Measurements from ENCODE around the gene FOLR1.

FOLR1 gene

DNA sequence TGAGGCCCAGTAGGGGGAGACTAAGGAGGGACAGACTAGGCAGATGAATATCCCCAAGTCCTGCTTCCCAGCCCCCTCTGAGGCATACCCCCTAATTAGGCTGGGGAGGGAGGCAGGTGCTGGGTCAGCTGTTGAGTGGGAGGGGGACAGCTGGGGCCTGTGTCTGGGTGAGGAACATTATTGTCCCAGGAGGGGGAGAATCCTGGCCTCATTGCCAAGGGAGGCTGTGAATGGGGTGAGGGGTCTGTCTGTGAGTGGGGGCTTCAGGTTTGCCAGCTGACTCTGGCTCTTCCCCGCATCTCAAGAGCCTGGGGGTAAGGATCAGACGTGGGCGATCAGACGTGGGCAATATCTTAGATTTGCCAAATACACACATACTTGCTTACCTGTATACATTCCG, 34.8 kb downstream of the FOLR1 start:
- Mint-ChIP-seq H3K4me1 (ENCODE audit: low read depth) (peaks cover 18% of the 10 kb centered on the region), H3K9me3 (no peaks in the 10 kb centered on the region), H3K4me3 (no peak overlapping the region), H3K27me3 (no peaks in the 10 kb centered on the region), H3K36me3 (ENCODE audit: low read depth) (peaks cover 15% of the 10 kb centered on the region), H3K27ac (no peak overlapping the region)

DNA sequence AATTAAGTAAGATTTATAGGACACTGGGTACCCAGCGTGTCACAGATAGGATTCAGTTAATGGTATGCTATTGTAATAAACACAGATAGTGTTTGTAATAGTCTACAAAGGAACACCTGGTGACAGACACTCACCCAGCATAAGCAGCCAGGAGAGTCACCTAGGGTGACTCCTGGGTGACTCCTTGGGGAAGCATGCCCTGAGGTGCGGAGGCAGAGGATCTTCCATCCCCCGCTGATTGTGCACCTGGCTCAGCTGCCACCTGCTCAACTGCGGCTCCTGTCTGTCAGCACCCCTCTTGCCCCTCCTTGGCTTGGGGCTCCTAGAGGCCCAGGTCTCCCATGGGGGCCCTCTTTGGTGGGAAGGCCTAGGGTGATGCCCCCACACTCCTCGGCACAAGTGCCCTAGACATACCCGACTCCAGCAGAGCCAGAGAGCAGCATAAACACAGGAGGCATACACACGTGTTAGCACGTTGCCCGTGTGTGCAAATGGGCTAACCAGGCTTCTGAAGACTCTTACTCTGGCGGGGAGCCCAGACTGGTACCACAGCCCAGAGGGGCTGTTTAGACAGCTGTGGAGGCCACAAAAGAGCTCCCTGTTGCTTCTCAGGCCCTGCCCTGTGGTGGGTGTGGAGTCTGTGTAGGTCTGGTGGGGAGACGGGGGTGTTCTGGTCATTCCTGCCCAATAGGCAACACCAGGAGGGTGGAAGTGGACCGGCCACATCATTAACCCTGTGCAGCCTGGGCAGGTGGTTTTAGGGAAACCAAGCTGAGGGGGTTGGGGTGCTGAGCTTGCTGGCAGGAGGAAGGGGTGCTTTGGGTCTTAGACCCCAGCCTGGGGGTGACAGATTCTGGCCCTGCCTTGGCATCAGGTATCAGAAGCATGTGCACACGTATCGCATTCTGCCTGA, 35.6 kb downstream of the FOLR1 start:
- Mint-ChIP-seq H3K4me3 (no peak overlapping the region), H3K27ac (no peak overlapping the region), H3K36me3 (ENCODE audit: low read depth) (peaks cover 19% of the 10 kb centered on the region), H3K27me3 (no peaks in the 10 kb centered on the region), H3K4me1 (ENCODE audit: low read depth) (peaks cover 11% of the 10 kb centered on the region), H3K9me3 (no peaks in the 10 kb centered on the region)

- Mint-ChIP-seq H3K4me3 (no peak overlapping the region), H3K36me3 (ENCODE audit: low read depth) (peaks cover 23% of the 10 kb centered on the region), H3K27ac (no peak overlapping the region), H3K27me3 (no peaks in the 10 kb centered on the region), H3K4me1 (ENCODE audit: low read depth) (peaks cover 7% of the 10 kb centered on the region), H3K9me3 (no peaks in the 10 kb centered on the region)
Observed at GRCh38 chr11:72228229-72228843, 36.4 kb downstream of the FOLR1 start.

DNA sequence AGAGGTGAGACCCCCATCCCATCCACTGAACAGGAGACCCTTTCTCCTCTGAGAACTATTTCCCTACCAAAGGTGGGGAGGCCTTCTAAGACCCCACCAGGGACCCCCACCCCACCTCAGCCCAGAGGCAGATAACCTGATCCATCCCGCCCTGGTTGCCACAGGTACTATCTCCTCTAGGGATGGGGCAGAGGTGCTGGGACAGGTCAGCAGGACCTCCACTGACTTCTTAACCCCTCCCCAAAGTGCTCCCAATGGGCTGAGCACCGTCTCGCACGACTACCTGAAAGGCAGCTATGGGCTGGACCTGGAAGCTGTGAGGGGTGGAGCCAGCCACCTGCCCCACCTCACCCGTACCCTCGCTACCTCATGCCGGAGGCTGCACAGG, 36.9 kb downstream of the FOLR1 start:
- Mint-ChIP-seq H3K4me3 (no peak overlapping the region), H3K4me1 (ENCODE audit: low read depth) (peaks cover 7% of the 10 kb centered on the region), H3K9me3 (no peaks in the 10 kb centered on the region), H3K27ac (no peak overlapping the region), H3K27me3 (no peaks in the 10 kb centered on the region), H3K36me3 (ENCODE audit: low read depth) (peaks cover 28% of the 10 kb centered on the region)

DNA sequence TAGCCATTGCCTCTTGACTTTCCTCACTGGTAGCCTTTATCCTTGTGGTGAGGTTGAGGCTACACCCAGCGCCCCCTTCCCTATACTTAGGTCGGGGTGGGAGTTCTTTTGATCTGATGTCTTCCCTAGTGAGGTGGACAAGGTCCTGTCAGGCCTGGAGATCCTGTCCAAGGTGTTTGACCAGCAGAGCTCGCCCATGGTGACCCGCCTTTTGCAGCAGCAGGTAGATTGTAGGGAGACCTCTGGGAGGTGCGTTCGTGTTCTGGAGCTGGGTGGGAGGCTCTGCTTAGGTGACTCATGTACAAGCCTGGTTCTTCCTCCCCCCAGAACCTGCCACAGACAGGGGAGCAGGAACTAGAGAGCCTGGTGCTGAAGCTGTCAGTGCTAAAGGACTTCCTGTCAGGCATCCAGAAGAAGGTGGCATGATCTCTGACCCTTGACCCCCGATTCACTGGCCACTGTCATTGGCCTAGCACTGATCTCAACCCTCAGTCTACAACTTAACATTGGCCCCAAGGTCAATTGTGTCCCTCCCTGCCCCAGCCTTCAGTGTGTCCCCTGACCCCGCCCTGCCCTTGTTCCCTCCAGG, 37.5 kb downstream of the FOLR1 start:
- H3K4me3 Mint-ChIP-seq = no peak overlapping the region
- H3K27me3 Mint-ChIP-seq = no peaks in the 10 kb centered on the region
- peaks cover 11% of the 10 kb centered on the region for H3K4me1 Mint-ChIP-seq (ENCODE audit: low read depth)
- H3K27ac Mint-ChIP-seq = no peak overlapping the region
- H3K36me3 Mint-ChIP-seq (ENCODE audit: low read depth) = peaks cover 31% of the 10 kb centered on the region
- H3K9me3 Mint-ChIP-seq = no peaks in the 10 kb centered on the region

GRCh38 chr11:72229925-72230763, 38.2 kb downstream of the FOLR1 start:
- no peaks in the 10 kb centered on the region for H3K27me3 Mint-ChIP-seq
- H3K4me1 Mint-ChIP-seq (ENCODE audit: low read depth) = peaks cover 12% of the 10 kb centered on the region
- H3K4me3 Mint-ChIP-seq = no peak overlapping the region
- peaks cover 33% of the 10 kb centered on the region for H3K36me3 Mint-ChIP-seq (ENCODE audit: low read depth)
- no peak overlapping the region for H3K27ac Mint-ChIP-seq
- no peaks in the 10 kb centered on the region for H3K9me3 Mint-ChIP-seq

GRCh38 chr11:72230764-72231365, 38.9 kb downstream of the FOLR1 start:
- Mint-ChIP-seq H3K27ac (no peak overlapping the region), H3K4me3 (no peak overlapping the region), H3K4me1 (ENCODE audit: low read depth) (peaks cover 6% of the 10 kb centered on the region), H3K27me3 (no peaks in the 10 kb centered on the region), H3K9me3 (no peaks in the 10 kb centered on the region), H3K36me3 (ENCODE audit: low read depth) (peaks cover 33% of the 10 kb centered on the region)

- Mint-ChIP-seq H3K9me3 (no peaks in the 10 kb centered on the region), H3K36me3 (ENCODE audit: low read depth) (peaks cover 33% of the 10 kb centered on the region), H3K27me3 (no peaks in the 10 kb centered on the region), H3K4me1 (ENCODE audit: low read depth) (peaks cover 6% of the 10 kb centered on the region), H3K27ac (no peak overlapping the region), H3K4me3 (no peak overlapping the region)
Observed at GRCh38 chr11:72231396-72232259, 39.7 kb downstream of the FOLR1 start.

DNA sequence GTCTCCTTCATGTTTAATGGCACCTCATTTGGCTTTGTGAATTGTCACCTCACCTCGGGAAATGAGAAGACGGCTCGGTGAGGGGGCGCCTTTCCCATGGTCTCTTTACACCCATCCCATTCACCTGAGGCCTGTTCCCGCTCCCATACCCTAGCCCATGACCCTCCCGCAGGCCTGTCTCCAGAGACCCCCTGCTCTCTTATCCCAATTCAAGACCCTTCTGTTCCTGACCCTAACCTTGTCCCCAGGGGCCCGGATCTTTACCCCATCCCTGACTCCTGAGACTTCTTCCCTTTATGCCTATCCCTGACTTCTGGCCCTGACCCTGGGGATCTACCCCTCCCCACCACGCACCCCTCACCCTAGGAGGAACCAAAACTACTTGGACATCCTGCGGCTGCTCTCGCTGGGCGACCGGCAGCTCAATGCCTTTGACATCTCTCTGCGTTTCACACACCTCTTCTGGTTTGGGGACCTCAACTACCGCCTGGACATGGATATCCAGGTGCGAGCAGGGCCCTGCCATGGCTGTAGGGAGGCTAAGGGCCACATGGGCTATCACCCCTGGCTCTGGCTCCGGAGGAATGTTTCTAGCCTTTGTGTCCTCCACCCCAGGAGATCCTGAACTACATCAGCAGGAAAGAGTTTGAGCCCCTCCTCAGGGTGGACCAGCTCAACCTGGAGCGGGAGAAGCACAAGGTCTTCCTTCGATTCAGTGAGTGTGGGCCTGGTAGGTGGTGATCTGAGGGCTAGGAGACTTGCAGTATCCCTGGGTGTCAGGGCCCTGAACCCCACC, 40.5 kb downstream of the FOLR1 start:
- H3K9me3 Mint-ChIP-seq = no peaks in the 10 kb centered on the region
- H3K27me3 Mint-ChIP-seq = no peaks in the 10 kb centered on the region
- H3K4me3 Mint-ChIP-seq = no peak overlapping the region
- peaks cover 6% of the 10 kb centered on the region for H3K4me1 Mint-ChIP-seq (ENCODE audit: low read depth)
- H3K36me3 Mint-ChIP-seq (ENCODE audit: low read depth) = peaks cover 33% of the 10 kb centered on the region
- H3K27ac Mint-ChIP-seq = no peak overlapping the region

DNA sequence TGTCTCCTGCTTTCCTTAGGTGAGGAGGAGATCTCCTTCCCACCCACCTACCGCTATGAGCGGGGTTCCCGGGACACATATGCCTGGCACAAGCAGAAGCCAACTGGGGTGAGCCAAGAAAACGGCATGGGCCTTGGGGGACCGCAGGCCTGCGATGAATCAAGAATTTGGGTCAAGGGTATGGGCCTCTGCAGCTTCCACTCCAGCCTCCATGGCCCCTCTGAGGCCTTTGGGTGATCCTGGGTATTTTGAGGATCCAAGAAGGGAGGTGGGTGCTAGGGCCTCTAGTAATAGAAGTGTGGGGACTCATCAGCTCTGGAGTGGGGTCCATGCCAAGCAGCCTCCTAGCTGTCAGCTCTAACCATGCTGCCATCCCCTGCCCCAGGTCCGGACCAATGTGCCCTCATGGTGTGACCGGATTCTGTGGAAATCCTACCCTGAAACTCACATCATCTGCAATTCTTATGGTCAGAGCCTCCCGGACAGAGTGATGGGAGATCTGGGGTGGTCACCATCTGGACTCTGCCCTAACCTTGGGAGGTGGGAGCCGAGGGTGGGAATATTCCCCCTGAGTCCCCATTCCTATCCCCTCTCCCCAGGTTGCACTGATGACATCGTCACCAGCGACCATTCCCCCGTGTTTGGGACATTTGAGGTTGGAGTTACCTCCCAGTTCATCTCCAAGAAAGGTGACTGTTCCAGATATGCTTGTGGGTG, 41.3 kb downstream of the FOLR1 start:
- no peaks in the 10 kb centered on the region for H3K27me3 Mint-ChIP-seq

GRCh38 chr11:72233773-72234513, 42.0 kb downstream of the FOLR1 start:
- H3K27me3 Mint-ChIP-seq = peaks cover 3% of the 10 kb centered on the region
- H3K4me3 Mint-ChIP-seq = no peak overlapping the region
- no peak overlapping the region for H3K27ac Mint-ChIP-seq
- H3K36me3 Mint-ChIP-seq (ENCODE audit: low read depth) = peaks cover 29% of the 10 kb centered on the region
- H3K9me3 Mint-ChIP-seq = no peaks in the 10 kb centered on the region
- H3K4me1 Mint-ChIP-seq (ENCODE audit: low read depth) = peaks cover 8% of the 10 kb centered on the region

More for the DNA sequence above, 41.3 kb downstream of the FOLR1 start:
- Mint-ChIP-seq H3K4me3 (no peak overlapping the region), H3K27ac (no peak overlapping the region), H3K9me3 (no peaks in the 10 kb centered on the region), H3K4me1 (ENCODE audit: low read depth) (peaks cover 6% of the 10 kb centered on the region), H3K36me3 (ENCODE audit: low read depth) (peaks cover 33% of the 10 kb centered on the region)

DNA sequence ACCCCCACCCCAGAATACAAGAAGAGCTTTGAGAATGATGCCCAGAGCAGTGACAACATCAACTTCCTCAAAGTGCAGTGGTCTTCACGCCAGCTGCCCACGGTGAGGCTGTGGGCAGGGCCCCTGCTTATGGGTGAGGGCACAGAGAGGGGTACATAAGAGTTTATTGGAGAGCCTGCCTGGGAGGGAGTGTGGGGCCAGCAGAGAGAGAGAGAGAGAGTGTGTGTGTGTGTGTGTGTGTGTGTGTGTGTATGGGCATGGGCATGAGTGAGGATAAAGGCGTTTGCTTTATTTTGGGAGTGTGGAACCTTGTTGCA, 42.5 kb downstream of the FOLR1 start:
- Mint-ChIP-seq H3K27ac (no peak overlapping the region), H3K4me3 (no peak overlapping the region), H3K9me3 (no peaks in the 10 kb centered on the region)

More for the DNA sequence above, 42.5 kb downstream of the FOLR1 start:
- Mint-ChIP-seq H3K27me3 (peaks cover 8% of the 10 kb centered on the region), H3K36me3 (ENCODE audit: low read depth) (peaks cover 24% of the 10 kb centered on the region), H3K4me1 (ENCODE audit: low read depth) (peaks cover 13% of the 10 kb centered on the region)

Measured in stimulated activated naive CD8-positive, alpha-beta T cell treated with anti-CD3 and anti-CD28 coated beads, Interleukin-15, Interleukin-2, amounts not matched to agents 100 ng/mL and 50 ng/mL, for 24 hours (primary cell).